ENCODE results near the gene CPNE5. TPM values are rescaled to one million over a fixed set of nuclear protein-coding genes. Genes with fewer than 3 reads are reported as not detected.
A peak's percentile ranks its signal among the peaks of the same experiment; 100 is the strongest.
"Not testable (repeated sequence)": the region's sequence is repeated elsewhere in the genome, so short reads cannot be mapped to it uniquely, and the experiment has no call there.

CPNE5 gene
- total RNA-seq, 1 experiment from 2014 or later, result not detected

- Histone ChIP-seq H4K20me1 (ENCODE audit: low read length) (no peaks in the 10 kb centered on the region), H3K27ac (ENCODE audit: low read length) (no peak overlapping the region), H3K9ac (ENCODE audit: low read length) (no peak overlapping the region), H3K4me3 (ENCODE audit: low read length) (no peak overlapping the region), H3K36me3 (ENCODE audit: low read depth, low read length) (no peaks in the 10 kb centered on the region), H3F3A (ENCODE audit: low read length, unreplicated experiment) (no peaks in the 10 kb centered on the region), H3K4me2 (ENCODE audit: low read length) (no peak overlapping the region), H3K9me2 (replicated peaks; ENCODE audit: low read length) (no peaks in the 10 kb centered on the region), H3K9me3 (ENCODE audit: low read length) (no peaks in the 10 kb centered on the region), H3K79me2 (ENCODE audit: low read length) (no peaks in the 10 kb centered on the region), H3K4me1 (ENCODE audit: insufficient read depth, low read length) (no peaks in the 10 kb centered on the region), H3K27me3 (ENCODE audit: low read length) (no peaks in the 10 kb centered on the region), H2AFZ (ENCODE audit: low read length) (no peak overlapping the region)
- POLR2A ChIA-PET (ENCODE audit: unreplicated experiment), result no interaction called here
- intact Hi-C loops (cut with micrococcal nuclease), result loop anchor here (10.0 kb wide), 1 partner anchor 110 kb away; no protein-coding TSS in a partner anchor
- peak; percentile 90 for ATAC-seq
- CTCF ChIA-PET, result interaction anchor here (0.5 to 1.7 kb wide), 3 partner anchors 34 to 1032 kb away, joined by 4 to 6 read pairs (median 6); no protein-coding TSS in a partner anchor
- TF ChIP-seq CTCF (conservative IDR thresholded peaks at IDR 0.05; ENCODE audit: low read depth, low read length), result peak; percentile 77
- TF ChIP-seq EZH2phosphoT487 (IDR thresholded peaks at IDR 0.05; ENCODE audit: borderline replicate concordance, low read length), result no peak
- no TSS peak for BruUV-seq (replicated peaks)
- DNase-seq, result peak; percentile 86
These were observed 114.5 kb downstream of the CPNE5 start for GRCh38 chr6:36724514-36725390.

GRCh38 chr6:36723992-36724391, 115.3 kb downstream of the CPNE5 start:
- ATAC-seq; H3K9me2 ChIP-seq (replicated peaks; ENCODE audit: low read length); H3K27me3 ChIP-seq (ENCODE audit: low read length); H4K20me1 ChIP-seq (ENCODE audit: low read length); POLR2A ChIA-PET (ENCODE audit: unreplicated experiment); H3K4me2 ChIP-seq (ENCODE audit: low read length); H3K79me2 ChIP-seq (ENCODE audit: low read length); H3K4me3 ChIP-seq (ENCODE audit: low read length); H3K9me3 ChIP-seq (ENCODE audit: low read length); H3K27ac ChIP-seq (ENCODE audit: low read length); H3K36me3 ChIP-seq (ENCODE audit: low read depth, low read length); H2AFZ ChIP-seq (ENCODE audit: low read length); H3K9ac ChIP-seq (ENCODE audit: low read length); H3K4me1 ChIP-seq (ENCODE audit: insufficient read depth, low read length); BruUV-seq (replicated peaks); DNase-seq; H3F3A ChIP-seq (ENCODE audit: low read length, unreplicated experiment): not testable (repeated sequence)
- CTCF ChIA-PET, result interaction anchor here (1.0 to 1.7 kb wide), 2 partner anchors 35 to 109 kb away, joined by 4 to 6 read pairs; no protein-coding TSS in a partner anchor
- intact Hi-C loops (cut with micrococcal nuclease), result loop anchor here (10.0 kb wide), 1 partner anchor 109 kb away; no protein-coding TSS in a partner anchor

- Histone ChIP-seq H2AFZ (ENCODE audit: low read length) (no peak overlapping the region), H3K9me2 (replicated peaks; ENCODE audit: low read length) (no peaks in the 10 kb centered on the region), H3K36me3 (ENCODE audit: low read depth, low read length) (no peaks in the 10 kb centered on the region), H3K27ac (ENCODE audit: low read length) (no peak overlapping the region), H3F3A (ENCODE audit: low read length, unreplicated experiment) (no peaks in the 10 kb centered on the region), H3K4me2 (ENCODE audit: low read length) (no peak overlapping the region), H3K27me3 (ENCODE audit: low read length) (no peaks in the 10 kb centered on the region), H4K20me1 (ENCODE audit: low read length) (no peaks in the 10 kb centered on the region), H3K79me2 (ENCODE audit: low read length) (no peaks in the 10 kb centered on the region), H3K4me1 (ENCODE audit: insufficient read depth, low read length) (no peaks in the 10 kb centered on the region), H3K9me3 (ENCODE audit: low read length) (no peaks in the 10 kb centered on the region), H3K9ac (ENCODE audit: low read length) (no peak overlapping the region), H3K4me3 (ENCODE audit: low read length) (no peak overlapping the region)
- ATAC-seq (no peak), DNase-seq (no peak)
- intact Hi-C loops (cut with micrococcal nuclease), result loop anchor here (10.0 kb wide), 1 partner anchor 108 kb away; no protein-coding TSS in a partner anchor
- POLR2A ChIA-PET (ENCODE audit: unreplicated experiment), result no interaction called here
- CTCF ChIA-PET, result no interaction called here
- no TSS peak for BruUV-seq (replicated peaks)
- TF ChIP-seq EZH2phosphoT487 (IDR thresholded peaks at IDR 0.05; ENCODE audit: borderline replicate concordance, low read length), result no peak
- no peak for TF ChIP-seq CTCF (conservative IDR thresholded peaks at IDR 0.05; ENCODE audit: low read depth, low read length)
- no peak for TF ChIP-seq EZH2 (IDR thresholded peaks at IDR 0.05; ENCODE audit: low read length, unreplicated experiment)
These were observed 116.4 kb downstream of the CPNE5 start for GRCh38 chr6:36722879-36723278.
